NT2/D1 (cell line): Measurements from ENCODE around the gene ARHGAP10.

Experiments used
- DNase-seq: peaks from one replicate; pipeline ENCODE4 v3.0.0-alpha.2; 2011; ENCODE audit warnings: low read depth, low spot score
- H3K27me3 ChIP-seq: 2 replicates; pipeline ENCODE4 v1.6.0; 2011; ENCODE audit warnings: mild to moderate bottlenecking; ENCODE audit not compliant: insufficient read length, insufficient read depth
- H3K36me3 ChIP-seq: 2 replicates; pipeline ENCODE4 v1.6.1; 2011; ENCODE audit warnings: mild to moderate bottlenecking, low read length, mixed read lengths; ENCODE audit not compliant: insufficient read depth, insufficient read length
- H3K4me1 ChIP-seq: 2 replicates; pipeline ENCODE4 v1.5.1; 2011; ENCODE audit not compliant: insufficient read depth, insufficient read length
- H3K4me3 ChIP-seq: 2 replicates; pipeline ENCODE4 v1.5.1; 2011; ENCODE audit warnings: low read depth; ENCODE audit not compliant: insufficient read length
- H3K9ac ChIP-seq: 2 replicates; pipeline ENCODE4 v1.6.0; 2011; ENCODE audit warnings: low read depth; ENCODE audit not compliant: insufficient read length
- H3K9me3 ChIP-seq: 2 replicates; pipeline ENCODE4 v1.5.1; 2011; ENCODE audit warnings: mild to moderate bottlenecking, low read length; ENCODE audit not compliant: insufficient read depth
- SUZ12 ChIP-seq: IDR thresholded peaks from 2 replicates; pipeline ENCODE4 v1.6.1; 2011; ENCODE audit not compliant: insufficient read length, insufficient read depth; ENCODE audit errors: extremely low read depth
- YY1 ChIP-seq: IDR thresholded peaks from 2 replicates; pipeline ENCODE4 v1.6.1; 2011; ENCODE audit not compliant: insufficient read length, insufficient read depth
- ZNF274 ChIP-seq: IDR thresholded peaks from 2 replicates; pipeline ENCODE4 v1.6.1; 2011; ENCODE audit warnings: mild to moderate bottlenecking, low read depth, low read length

The ARHGAP10 gene

DNA sequence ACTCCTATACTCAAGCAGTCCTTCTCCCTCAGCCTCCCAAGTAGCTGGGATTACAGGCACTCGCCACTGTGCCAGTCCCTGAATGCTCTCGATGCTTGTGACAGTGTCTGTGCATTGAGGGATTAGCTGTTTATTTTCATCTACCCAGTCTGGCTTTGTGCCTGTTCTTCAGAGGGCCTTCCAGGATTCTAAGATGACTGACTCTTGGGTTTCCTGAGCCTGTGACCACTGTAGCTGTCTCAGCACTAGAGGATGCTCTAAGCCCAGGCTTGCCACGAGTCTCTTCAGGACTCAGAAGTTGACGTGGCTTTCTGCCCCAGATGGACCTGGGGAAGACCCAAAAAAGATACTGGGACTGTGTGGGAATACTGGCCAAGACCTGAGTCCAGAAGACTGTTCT, 201.4 kb downstream of the ARHGAP10 start:
- Histone ChIP-seq H3K9ac (no peak overlapping the region), H3K4me1 (no peaks in the 10 kb centered on the region), H3K9me3 (no peaks in the 10 kb centered on the region), H3K27me3 (no peaks in the 10 kb centered on the region), H3K4me3 (no peak overlapping the region), H3K36me3 (no peaks in the 10 kb centered on the region)
- DNase-seq, result no peak
- TF ChIP-seq YY1, result no peak
- no peak for TF ChIP-seq SUZ12
- no peak for TF ChIP-seq ZNF274

DNA sequence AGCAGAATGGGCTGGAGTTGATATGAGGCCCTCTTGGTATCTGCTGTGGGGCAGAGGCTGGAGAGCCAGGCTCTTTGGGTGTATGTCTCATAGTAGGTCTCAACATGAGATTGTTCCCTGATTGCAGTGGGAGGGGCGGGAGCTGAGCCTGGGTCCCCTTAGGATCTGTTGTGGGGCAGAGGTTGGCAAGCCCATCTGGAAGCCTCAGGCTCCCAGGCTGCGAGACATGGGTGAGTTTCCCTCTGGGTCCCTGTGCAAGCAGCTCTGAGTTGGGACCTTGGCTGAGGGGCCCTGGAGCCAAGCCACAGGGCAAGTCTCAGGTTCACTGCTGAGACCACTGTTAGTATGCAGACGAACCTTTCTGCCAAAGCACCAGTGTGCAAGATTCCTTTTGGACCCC, 201.9 kb downstream of the ARHGAP10 start:
- Histone ChIP-seq H3K9ac (no peak overlapping the region), H3K9me3 (no peaks in the 10 kb centered on the region)
- no peak for DNase-seq

DNA sequence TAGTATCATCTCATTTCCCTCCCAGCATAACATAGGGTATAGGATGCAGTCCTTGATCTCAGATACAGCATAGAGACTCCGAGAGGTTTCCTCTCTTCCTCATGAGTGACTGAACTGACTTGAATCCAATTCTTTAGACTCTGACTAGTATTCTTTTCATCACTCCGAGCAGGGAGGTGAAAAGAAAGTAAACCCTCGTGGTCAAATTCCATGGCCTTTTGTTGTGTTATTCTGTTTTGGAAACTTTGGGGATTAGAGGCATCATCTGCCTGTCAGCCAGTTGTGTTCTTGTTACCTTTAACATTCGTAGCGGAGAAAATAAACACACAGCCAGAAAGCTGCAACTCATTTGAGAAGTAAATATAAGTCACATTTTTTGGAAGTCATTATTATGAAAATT, 206.6 kb downstream of the ARHGAP10 start:
- no peaks in the 10 kb centered on the region for H3K9me3 ChIP-seq
- H3K4me3 ChIP-seq, result no peak overlapping the region
- no peaks in the 10 kb centered on the region for H3K27me3 ChIP-seq
- no peak overlapping the region for H3K9ac ChIP-seq
- TF ChIP-seq ZNF274 (no peak), YY1 (no peak), SUZ12 (no peak)
- H3K4me1 ChIP-seq, result no peaks in the 10 kb centered on the region
- peaks cover 6% of the 10 kb centered on the region for H3K36me3 ChIP-seq
- DNase-seq, result no peak

More for the DNA sequence above, 201.9 kb downstream of the ARHGAP10 start:
- no peaks in the 10 kb centered on the region for H3K27me3 ChIP-seq
- no peak for TF ChIP-seq YY1
- no peak for TF ChIP-seq SUZ12
- H3K4me1 ChIP-seq, result no peaks in the 10 kb centered on the region
- H3K4me3 ChIP-seq, result no peak overlapping the region
- H3K36me3 ChIP-seq, result no peaks in the 10 kb centered on the region

DNA sequence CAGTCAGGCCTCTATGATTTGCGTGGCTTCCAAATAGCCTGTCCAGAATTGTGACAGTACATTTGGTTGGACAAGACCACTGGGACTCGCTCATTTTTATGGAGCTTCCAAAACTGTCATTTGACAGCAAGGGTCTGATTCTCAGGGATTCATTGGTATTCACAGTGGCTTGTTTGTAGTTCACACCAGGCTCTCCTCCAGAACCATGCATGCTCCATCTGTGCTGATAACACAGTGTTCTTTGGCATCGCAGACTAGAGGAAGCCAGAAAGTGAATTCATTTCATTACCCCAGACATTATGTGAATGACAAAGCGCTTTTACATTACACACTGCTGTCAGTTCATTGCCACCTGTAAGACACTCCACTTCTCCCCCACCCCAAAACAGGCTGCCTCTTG, 208.3 kb downstream of the ARHGAP10 start:
- Histone ChIP-seq H3K27me3 (no peaks in the 10 kb centered on the region), H3K9me3 (no peaks in the 10 kb centered on the region), H3K4me3 (no peak overlapping the region), H3K36me3 (peaks cover 6% of the 10 kb centered on the region), H3K9ac (no peak overlapping the region), H3K4me1 (no peaks in the 10 kb centered on the region)
- DNase-seq, result no peak
- TF ChIP-seq ZNF274 (no peak), SUZ12 (no peak), YY1 (no peak)

DNA sequence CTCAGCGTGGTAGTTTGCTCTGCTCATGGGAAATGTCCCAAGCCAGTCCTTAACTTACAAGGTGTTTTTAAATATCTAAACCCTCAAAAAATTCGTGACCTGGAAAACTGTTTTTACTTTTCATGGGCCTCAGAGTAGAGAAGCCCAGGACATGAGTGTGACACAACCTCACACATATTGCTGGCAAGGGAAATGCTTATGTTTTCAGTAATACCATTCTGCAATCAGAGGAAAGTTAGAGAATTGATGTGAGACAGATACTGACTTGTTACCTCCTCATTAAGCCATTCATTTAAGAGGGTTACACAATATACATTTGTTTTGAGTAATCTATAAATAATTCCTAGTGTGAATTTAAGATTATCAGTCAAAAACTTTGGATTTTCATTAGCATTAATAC, 209.5 kb downstream of the ARHGAP10 start:
- DNase-seq, result no peak
- no peak overlapping the region for H3K4me3 ChIP-seq
- H3K9me3 ChIP-seq, result no peaks in the 10 kb centered on the region
- no peaks in the 10 kb centered on the region for H3K4me1 ChIP-seq
- H3K9ac ChIP-seq, result no peak overlapping the region
- H3K36me3 ChIP-seq, result peaks cover 11% of the 10 kb centered on the region
- TF ChIP-seq ZNF274 (no peak), SUZ12 (no peak), YY1 (no peak)
- H3K27me3 ChIP-seq, result no peaks in the 10 kb centered on the region

DNA sequence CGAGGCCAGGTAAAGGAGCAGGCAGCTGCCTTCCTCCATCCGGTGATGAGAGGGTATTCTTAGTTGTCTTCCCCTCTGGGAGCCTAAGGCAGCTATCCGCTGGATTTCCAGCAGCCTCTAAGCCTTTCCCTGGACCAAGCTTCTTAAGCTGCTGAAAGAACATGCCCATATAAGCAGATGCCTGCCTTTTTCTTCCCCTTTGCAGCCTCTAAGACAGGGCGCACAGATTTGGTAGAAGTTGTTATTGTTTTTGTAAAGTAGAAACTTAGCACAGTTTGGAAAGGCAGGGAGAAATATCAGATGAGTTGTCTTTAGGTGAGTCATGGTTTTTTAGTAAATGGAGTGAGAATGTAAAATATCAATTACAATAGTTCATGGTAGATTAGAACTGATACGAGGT, 210.8 kb downstream of the ARHGAP10 start:
- DNase-seq, result no peak
- Histone ChIP-seq H3K9me3 (no peaks in the 10 kb centered on the region), H3K4me1 (no peaks in the 10 kb centered on the region), H3K4me3 (no peak overlapping the region), H3K36me3 (peaks cover 16% of the 10 kb centered on the region), H3K27me3 (no peaks in the 10 kb centered on the region), H3K9ac (no peak overlapping the region)
- TF ChIP-seq ZNF274 (no peak), SUZ12 (no peak), YY1 (no peak)

DNA sequence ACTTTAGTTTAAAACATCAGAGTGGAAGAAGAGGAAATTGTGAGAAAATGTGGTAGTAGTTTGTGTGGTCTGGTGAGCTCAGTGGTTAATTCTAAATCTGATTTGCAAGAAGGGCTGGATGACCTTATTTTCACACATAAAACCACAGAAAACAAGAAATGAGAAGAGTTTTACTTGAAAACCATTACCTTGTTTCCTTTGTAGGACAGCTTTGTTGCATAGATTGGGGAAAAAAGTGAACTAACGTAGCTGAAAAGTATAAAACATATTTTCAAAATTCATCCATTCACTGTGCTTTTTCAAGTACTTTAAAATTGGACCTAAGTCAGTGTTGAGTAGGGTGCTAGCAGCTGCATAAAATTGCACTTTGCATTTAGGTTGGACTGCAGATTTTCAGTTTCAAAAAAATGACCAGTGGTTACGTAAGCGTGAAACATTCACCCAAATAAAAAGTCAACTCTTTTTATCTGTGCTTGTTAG, 211.3 kb downstream of the ARHGAP10 start:
- peaks cover 16% of the 10 kb centered on the region for H3K36me3 ChIP-seq
- no peak for TF ChIP-seq YY1
- no peak for TF ChIP-seq SUZ12
- no peak for TF ChIP-seq ZNF274
- H3K9me3 ChIP-seq, result no peaks in the 10 kb centered on the region
- no peak overlapping the region for H3K4me3 ChIP-seq
- no peak for DNase-seq
- no peaks in the 10 kb centered on the region for H3K4me1 ChIP-seq
- H3K27me3 ChIP-seq, result no peaks in the 10 kb centered on the region
- no peak overlapping the region for H3K9ac ChIP-seq

DNA sequence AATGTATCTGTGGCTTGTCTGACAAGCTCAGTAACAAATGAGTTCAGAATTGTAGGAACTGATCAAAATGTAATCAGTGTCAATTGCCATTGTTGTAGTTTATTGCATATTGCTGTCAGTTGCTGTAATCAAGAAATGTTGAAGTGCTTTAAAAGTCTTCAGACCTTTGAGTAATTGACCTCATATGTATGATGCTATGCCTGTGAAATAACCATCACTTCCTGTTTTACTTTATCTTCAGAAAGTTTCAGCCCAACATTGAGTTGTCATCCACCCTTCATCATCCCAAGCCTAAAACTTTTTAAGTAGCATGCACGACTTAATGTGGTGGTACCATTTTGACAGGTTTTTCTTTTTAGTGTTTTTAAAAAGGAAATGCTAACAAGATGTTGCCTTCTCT, 212.4 kb downstream of the ARHGAP10 start:
- H3K27me3 ChIP-seq, result no peaks in the 10 kb centered on the region
- H3K4me3 ChIP-seq, result no peak overlapping the region
- H3K9ac ChIP-seq, result no peak overlapping the region
- H3K36me3 ChIP-seq, result peaks cover 16% of the 10 kb centered on the region
- no peaks in the 10 kb centered on the region for H3K9me3 ChIP-seq
- no peak for DNase-seq
- no peak for TF ChIP-seq SUZ12
- no peak for TF ChIP-seq ZNF274
- TF ChIP-seq YY1, result no peak
- H3K4me1 ChIP-seq, result no peaks in the 10 kb centered on the region
